ENCODE results near the gene NCBP3.

NCBP3 gene

GRCh38 chr17:3838206-3838605 lies 7.8 kb downstream of the NCBP3 start:
- H3K9ac ChIP-seq (ENCODE audit: low read depth, low read length) = no peak overlapping the region
- peaks cover 18% of the 10 kb centered on the region; the same call in 1 of the 2 replicates for H4K20me1 ChIP-seq (ENCODE audit: insufficient read depth, low read length)
- no peak for ATAC-seq (ENCODE audit: insufficient read depth, low read depth)
- no peak overlapping the region for H2AFZ ChIP-seq (ENCODE audit: low read depth, low read length)
- peaks cover 86% of the 10 kb centered on the region for H3K79me2 ChIP-seq (ENCODE audit: insufficient read depth, low read length)
- no peak overlapping the region for H3K4me3 ChIP-seq (ENCODE audit: low read depth in 1 of 2, low read length in 2 of 2)
- TF ChIP-seq CTCF (IDR thresholded peaks at IDR 0.05; ENCODE audit: borderline replicate concordance, extremely low read depth, low read length, poor library complexity, severe bottlenecking) = no peak
- TF ChIP-seq EZH2 (IDR thresholded peaks at IDR 0.05; ENCODE audit: borderline replicate concordance, low read depth, low read length, severe bottlenecking) = no peak
- H3K36me3 ChIP-seq (ENCODE audit: insufficient read depth, low read length) = peaks cover 86% of the 10 kb centered on the region
- no peak overlapping the region for H3K27ac ChIP-seq (ENCODE audit: low read length)
- no peaks in the 10 kb centered on the region for H3K27me3 ChIP-seq (ENCODE audit: insufficient read depth, low read length, poor library complexity)
- no peaks in the 10 kb centered on the region for H3K9me3 ChIP-seq (ENCODE audit: insufficient read depth, low read length, severe bottlenecking)
- DNase-seq = no peak
- H3K4me2 ChIP-seq (ENCODE audit: insufficient read depth, low read length) = no peak overlapping the region
- peaks cover 7% of the 10 kb centered on the region; the same call in 1 of the 2 replicates for H3K4me1 ChIP-seq (ENCODE audit: insufficient read depth, low read length)

GRCh38 chr17:3836551-3836950 lies 9.5 kb downstream of the NCBP3 start:
- Histone ChIP-seq H3K4me3 (ENCODE audit: low read depth in 1 of 2, low read length in 2 of 2) (no peak overlapping the region), H2AFZ (ENCODE audit: low read depth, low read length) (no peak overlapping the region), H3K4me1 (ENCODE audit: insufficient read depth, low read length) (no peaks in the 10 kb centered on the region), H3K27ac (ENCODE audit: low read length) (no peak overlapping the region), H3K4me2 (ENCODE audit: insufficient read depth, low read length) (no peak overlapping the region), H3K9ac (ENCODE audit: low read depth, low read length) (no peak overlapping the region), H3K9me3 (ENCODE audit: insufficient read depth, low read length, severe bottlenecking) (no peaks in the 10 kb centered on the region), H3K79me2 (ENCODE audit: insufficient read depth, low read length) (peaks cover 76% of the 10 kb centered on the region), H3K27me3 (ENCODE audit: insufficient read depth, low read length, poor library complexity) (no peaks in the 10 kb centered on the region), H3K36me3 (ENCODE audit: insufficient read depth, low read length) (peaks cover 75% of the 10 kb centered on the region), H4K20me1 (ENCODE audit: insufficient read depth, low read length) (peaks cover 15% of the 10 kb centered on the region; the same call in 1 of the 2 replicates)
- no peak for DNase-seq
- ATAC-seq (ENCODE audit: insufficient read depth, low read depth) = no peak
- no peak for TF ChIP-seq EZH2 (IDR thresholded peaks at IDR 0.05; ENCODE audit: borderline replicate concordance, low read depth, low read length, severe bottlenecking)
- no peak for TF ChIP-seq CTCF (IDR thresholded peaks at IDR 0.05; ENCODE audit: borderline replicate concordance, extremely low read depth, low read length, poor library complexity, severe bottlenecking)

- no peak overlapping the region for H2AFZ ChIP-seq (ENCODE audit: low read depth, low read length)
- H3K79me2 ChIP-seq (ENCODE audit: insufficient read depth, low read length) = peaks cover 72% of the 10 kb centered on the region
- no peak overlapping the region for H3K9ac ChIP-seq (ENCODE audit: low read depth, low read length)
- DNase-seq (no peak), ATAC-seq (ENCODE audit: insufficient read depth, low read depth) (no peak)
- H3K36me3 ChIP-seq (ENCODE audit: insufficient read depth, low read length) = peaks cover 71% of the 10 kb centered on the region
- H3K27ac ChIP-seq (ENCODE audit: low read length) = no peak overlapping the region
- H3K4me3 ChIP-seq (ENCODE audit: low read depth in 1 of 2, low read length in 2 of 2) = no peak overlapping the region
- no peak overlapping the region for H3K4me2 ChIP-seq (ENCODE audit: insufficient read depth, low read length)
- no peaks in the 10 kb centered on the region for H3K27me3 ChIP-seq (ENCODE audit: insufficient read depth, low read length, poor library complexity)
- H3K4me1 ChIP-seq (ENCODE audit: insufficient read depth, low read length) = no peaks in the 10 kb centered on the region
- no peak for TF ChIP-seq EZH2 (IDR thresholded peaks at IDR 0.05; ENCODE audit: borderline replicate concordance, low read depth, low read length, severe bottlenecking)
- TF ChIP-seq CTCF (IDR thresholded peaks at IDR 0.05; ENCODE audit: borderline replicate concordance, extremely low read depth, low read length, poor library complexity, severe bottlenecking) = no peak
- peaks cover 13% of the 10 kb centered on the region; the same call in 1 of the 2 replicates for H4K20me1 ChIP-seq (ENCODE audit: insufficient read depth, low read length)
- no peaks in the 10 kb centered on the region for H3K9me3 ChIP-seq (ENCODE audit: insufficient read depth, low read length, severe bottlenecking)
Observed at GRCh38 chr17:3835410-3836229, 10.4 kb downstream of the NCBP3 start.

Data from DND-41 (cell line).